AG04449 (cell line): Measurements from ENCODE around the gene ISL2.

Experiments used
- CTCF ChIA-PET: fragments of 350-600 bp; formaldehyde crosslinking; extraction: SDS; loops from one replicate; lab custom pipeline; 2021; ENCODE audit warnings: antibody characterized with exemption; lab: Yijun Ruan, JAX
- POLR2A ChIA-PET: fragments of 400-600, 350-600 bp; formaldehyde crosslinking; extraction: SDS; loops from one replicate; lab custom pipeline; 2020; ENCODE audit warnings: antibody characterized with exemption, inconsistent platforms; lab: Yijun Ruan, JAX
- DNase-seq: peaks from one replicate; pipeline ENCODE4 v3.0.0-alpha.2; 2010; ENCODE audit warnings: low read depth, low spot score
- H3K4me3 ChIP-seq: 2 replicates; pipeline ENCODE4 v1.5.1; 2011; ENCODE audit warnings: low read depth, mild to moderate bottlenecking, control low read depth, low read length
- TF ChIP-seq, protein P1 (sequence below): IDR thresholded peaks from one replicate; pipeline ENCODE4 v1.5.1; 2011; ENCODE audit warnings: mild to moderate bottlenecking, moderate library complexity, low read length, control low read depth, inconsistent platforms; ENCODE audit not compliant: insufficient read depth; ENCODE audit errors: missing control alignments

Gene ISL2

GRCh38 chr15:76386178-76386577 is 49.6 kb downstream of the ISL2 start:
- no peak for DNase-seq
- TF ChIP-seq, protein P1, sequence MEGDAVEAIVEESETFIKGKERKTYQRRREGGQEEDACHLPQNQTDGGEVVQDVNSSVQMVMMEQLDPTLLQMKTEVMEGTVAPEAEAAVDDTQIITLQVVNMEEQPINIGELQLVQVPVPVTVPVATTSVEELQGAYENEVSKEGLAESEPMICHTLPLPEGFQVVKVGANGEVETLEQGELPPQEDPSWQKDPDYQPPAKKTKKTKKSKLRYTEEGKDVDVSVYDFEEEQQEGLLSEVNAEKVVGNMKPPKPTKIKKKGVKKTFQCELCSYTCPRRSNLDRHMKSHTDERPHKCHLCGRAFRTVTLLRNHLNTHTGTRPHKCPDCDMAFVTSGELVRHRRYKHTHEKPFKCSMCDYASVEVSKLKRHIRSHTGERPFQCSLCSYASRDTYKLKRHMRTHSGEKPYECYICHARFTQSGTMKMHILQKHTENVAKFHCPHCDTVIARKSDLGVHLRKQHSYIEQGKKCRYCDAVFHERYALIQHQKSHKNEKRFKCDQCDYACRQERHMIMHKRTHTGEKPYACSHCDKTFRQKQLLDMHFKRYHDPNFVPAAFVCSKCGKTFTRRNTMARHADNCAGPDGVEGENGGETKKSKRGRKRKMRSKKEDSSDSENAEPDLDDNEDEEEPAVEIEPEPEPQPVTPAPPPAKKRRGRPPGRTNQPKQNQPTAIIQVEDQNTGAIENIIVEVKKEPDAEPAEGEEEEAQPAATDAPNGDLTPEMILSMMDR, result no peak
- H3K4me3 ChIP-seq, result no peak overlapping the region
- ChIA-PET CTCF (no interaction called here), POLR2A (no interaction called here)

DNA sequence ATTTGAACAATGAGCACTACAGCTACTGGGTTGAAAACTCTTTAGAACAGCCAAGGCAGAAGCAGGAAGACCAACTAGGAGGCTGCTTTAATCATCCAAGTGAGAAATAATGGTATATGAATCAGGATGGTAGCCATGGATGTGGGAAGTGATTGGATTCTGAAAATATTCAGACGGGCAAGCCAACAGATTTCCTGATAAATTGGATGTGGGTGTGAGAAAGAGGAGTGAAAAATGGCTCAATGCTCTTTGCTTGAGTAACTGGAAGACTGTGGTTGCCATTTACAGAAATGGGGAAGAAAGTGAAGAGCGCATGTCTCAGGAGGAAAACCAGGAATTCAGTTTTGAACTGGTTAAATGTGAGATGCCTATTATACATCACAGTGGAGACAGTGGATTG is 50.4 kb downstream of the ISL2 start:
- ChIA-PET CTCF (interaction anchor here (0.5 kb wide), 1 partner anchor 246 kb away, joined by 3 read pairs; no protein-coding TSS in a partner anchor), POLR2A (no interaction called here)
- TF ChIP-seq, protein P1, result no peak
- H3K4me3 ChIP-seq, result no peak overlapping the region
- no peak for DNase-seq

DNA sequence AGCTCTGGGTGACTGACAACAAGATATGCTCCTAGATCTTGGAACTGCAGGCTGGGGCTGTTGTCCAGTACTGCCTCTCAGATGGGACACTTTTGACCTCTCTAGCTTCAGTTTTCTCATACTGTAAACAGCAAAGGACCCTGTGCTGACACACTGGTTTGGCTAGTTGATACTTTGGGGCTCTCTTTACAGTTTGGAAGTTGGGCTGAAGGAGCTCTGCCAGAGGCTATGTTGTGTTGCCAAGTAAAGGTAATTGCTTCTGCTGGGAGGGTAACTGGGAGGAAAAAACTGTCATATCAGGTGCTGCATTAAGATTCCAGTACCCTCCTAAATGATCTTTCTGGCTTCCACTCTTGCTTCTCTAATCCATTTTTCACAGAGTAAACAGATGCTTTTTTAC is 54.0 kb downstream of the ISL2 start:
- no peak overlapping the region for H3K4me3 ChIP-seq
- TF ChIP-seq, protein P1, result no peak
- no peak for DNase-seq
- ChIA-PET POLR2A (no interaction called here), CTCF (no interaction called here)

- no peak for DNase-seq
- CTCF ChIA-PET, result no interaction called here
- TF ChIP-seq, protein P1, result no peak
- H3K4me3 ChIP-seq, result no peak overlapping the region
- POLR2A ChIA-PET, result no interaction called here
Measured at GRCh38 chr15:76391309-76391708, 54.7 kb downstream of the ISL2 start.

GRCh38 chr15:76391847-76392246 is 55.3 kb downstream of the ISL2 start:
- no peak for DNase-seq
- ChIA-PET CTCF (no interaction called here), POLR2A (no interaction called here)
- no peak overlapping the region for H3K4me3 ChIP-seq
- TF ChIP-seq, protein P1, result no peak
